ENCODE results near the gene SEC23IP.
"Not testable (repeated sequence)": the region's sequence is repeated elsewhere in the genome, so short reads cannot be mapped to it uniquely, and the experiment has no call there.

SEC23IP gene

DNA sequence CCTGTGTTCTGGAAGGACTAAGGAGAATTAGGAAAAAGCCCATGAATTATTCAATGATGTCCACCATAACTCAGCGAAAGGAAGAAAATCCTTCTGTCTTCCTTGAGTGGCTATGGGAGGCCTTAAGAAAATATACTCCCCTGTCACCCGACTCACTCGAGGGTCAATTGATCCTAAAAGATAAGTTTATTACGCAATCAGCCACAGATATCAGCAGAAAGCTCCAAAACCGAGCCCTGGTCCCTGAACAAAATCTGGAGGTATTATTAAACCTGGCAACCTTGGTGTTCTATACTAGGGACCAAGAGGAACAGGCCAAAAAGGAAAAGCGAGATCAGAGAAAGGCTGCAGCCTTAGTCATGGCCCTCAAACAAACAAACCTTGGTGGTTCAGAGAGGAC lies 6.5 kb upstream of the SEC23IP start:
- DNase-seq, result not testable (repeated sequence)

DNA sequence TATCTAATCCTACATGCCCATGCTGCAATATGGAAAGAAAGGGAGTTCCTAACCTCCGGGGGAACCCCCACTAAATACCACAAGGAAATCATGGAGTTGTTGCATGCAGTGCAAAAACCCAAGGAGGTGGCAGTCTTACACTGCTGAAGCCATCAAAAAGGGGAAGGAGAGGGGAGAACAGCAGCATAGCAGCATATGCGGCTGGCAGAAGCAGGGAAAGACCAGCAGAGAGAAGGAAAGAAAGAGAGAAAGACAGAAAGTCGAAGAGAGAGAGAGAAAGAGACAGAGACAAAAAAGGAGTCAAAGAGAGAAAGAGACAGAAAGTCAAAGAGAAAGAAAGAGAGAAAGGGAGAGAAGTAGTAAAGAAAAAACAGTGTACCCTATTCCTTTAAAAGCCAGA lies 3.8 kb upstream of the SEC23IP start:
- DNase-seq, result not testable (repeated sequence)

GRCh38 chr10:119889201-119889600 lies 3.3 kb upstream of the SEC23IP start:
- not testable (repeated sequence) for DNase-seq

- not testable (repeated sequence) for DNase-seq
Measured at GRCh38 chr10:119890307-119890706, 2.2 kb upstream of the SEC23IP start.

DNA sequence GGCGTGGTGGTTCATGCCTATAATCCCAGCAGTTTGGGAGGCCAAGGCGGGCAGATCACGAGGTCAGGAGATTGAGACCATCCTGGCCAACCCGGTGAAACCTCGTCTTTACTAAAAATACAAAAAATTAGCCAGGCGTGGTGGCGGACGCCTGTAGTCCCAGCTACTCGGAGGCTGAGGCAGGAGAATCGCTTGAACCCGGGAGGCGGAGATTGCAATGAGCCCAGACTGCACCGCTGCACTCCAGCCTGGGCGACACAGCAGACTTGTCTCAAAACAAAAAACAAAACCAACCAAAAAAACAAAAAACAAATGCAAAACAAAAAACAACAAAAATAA lies 712 bp upstream of the SEC23IP start:
- not testable (repeated sequence) for DNase-seq

- peak; percentile 12 for DNase-seq
Measured at GRCh38 chr10:119893074-119893473, 544 bp downstream of the SEC23IP start.

- DNase-seq, result no peak
Measured at GRCh38 chr10:119893845-119894427, 1.4 kb downstream of the SEC23IP start.

DNA sequence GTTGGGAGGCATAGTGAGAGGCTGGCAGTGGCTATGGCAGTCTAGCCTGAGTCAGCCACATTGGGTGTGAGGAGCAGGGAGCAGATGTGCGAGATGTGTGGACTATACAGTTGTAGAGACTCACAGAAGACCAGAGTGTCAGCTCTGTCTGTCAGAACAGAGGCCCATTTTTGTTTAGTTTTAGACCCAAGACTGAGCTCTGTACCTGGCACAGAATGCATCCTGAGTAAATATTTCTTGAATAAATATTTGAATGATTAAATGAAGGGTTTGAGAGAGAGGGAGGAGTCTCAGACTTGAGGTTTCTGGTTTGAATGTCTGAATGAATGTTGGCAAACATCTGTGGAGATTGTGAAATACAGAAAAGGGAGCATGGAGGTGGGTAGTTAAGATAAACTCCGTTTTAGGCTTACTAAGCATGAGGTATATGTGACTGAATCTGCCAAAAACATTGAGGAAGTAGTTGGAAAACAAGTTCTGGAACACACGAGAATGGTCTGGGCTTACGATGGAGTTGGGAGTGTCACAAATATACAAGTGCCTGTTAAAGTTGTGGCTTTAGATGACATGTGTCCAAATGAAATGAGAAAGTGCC lies 3.6 kb downstream of the SEC23IP start:
- DNase-seq, result peak; percentile 52

- DNase-seq, result peak; percentile 50
Measured at GRCh38 chr10:119896937-119897770, 4.6 kb downstream of the SEC23IP start.

GRCh38 chr10:119898577-119898976 lies 6.0 kb downstream of the SEC23IP start:
- DNase-seq, result no peak

DNA sequence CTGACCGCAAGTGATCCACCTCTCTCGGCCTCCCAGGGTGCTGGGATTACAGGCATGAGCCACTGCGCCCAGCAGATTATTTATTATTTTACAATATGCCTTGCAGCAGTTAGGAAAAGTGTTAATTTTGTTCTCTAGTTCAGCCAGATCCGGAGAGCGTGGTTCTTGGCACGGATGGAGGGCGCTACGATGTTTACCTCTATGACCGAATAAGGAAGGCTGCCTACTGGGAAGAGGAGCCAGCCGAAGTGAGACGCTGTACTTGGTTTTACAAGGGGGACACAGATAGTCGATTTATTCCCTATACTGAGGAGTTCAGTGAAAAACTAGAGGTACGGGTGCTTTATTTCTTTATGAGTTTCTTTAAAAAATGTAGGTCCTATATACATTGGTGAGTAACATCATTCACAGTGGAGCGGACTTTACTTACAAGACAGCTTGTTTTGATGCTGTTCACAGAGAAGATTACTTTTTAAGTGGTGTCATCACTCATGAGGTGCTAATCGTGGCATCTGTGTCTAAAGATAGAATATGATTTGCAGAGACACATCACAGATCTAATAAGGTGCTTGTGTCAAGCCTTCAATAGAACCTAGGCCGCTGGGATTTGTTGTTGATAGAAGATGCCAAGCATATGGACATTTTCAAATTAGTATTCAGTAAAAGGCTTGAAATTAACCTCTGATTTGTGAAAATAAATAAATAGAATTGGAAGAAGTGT lies 11.6 kb downstream of the SEC23IP start:
- DNase-seq, result no peak

- DNase-seq, result not testable (repeated sequence)
Measured at GRCh38 chr10:119907695-119908094, 15.2 kb downstream of the SEC23IP start.

- no peak for DNase-seq
Measured at GRCh38 chr10:119908166-119908565, 15.6 kb downstream of the SEC23IP start.

DNA sequence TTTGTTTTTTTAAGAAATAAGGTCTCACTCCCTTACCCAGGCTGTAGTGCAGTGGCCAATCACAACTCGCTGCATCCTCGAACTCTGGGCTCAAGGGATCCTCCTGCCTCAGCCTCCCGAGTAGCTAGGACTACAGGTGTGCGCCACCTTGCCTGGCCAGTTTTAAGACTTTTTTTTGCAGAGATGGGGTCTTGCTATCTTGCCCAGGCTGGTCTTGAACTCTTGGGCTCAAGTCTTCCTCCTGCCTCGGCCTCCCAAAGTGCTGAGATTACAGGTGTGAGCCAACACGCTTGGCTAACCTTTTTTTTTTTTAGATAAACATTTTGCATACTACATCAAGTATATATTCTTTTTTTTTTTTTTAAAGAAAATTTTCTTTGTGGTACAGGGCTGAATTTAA lies 18.2 kb downstream of the SEC23IP start:
- DNase-seq, result no peak

DNA sequence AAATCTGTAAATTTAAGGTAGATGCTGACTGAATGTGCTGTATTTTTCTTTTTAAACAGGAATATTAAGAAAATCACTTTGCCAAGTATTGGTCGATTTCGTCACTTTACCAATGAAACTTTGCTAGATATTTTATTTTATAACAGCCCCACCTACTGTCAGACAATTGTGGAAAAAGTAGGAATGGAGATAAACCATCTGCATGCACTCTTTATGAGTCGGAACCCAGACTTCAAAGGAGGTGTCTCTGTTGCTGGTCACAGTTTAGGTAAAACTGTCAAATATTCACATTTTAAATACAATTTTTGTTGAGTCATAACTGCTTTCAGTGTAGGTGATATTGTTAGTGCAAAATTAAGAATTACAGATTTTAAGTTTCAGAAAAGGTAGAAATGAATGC lies 25.2 kb downstream of the SEC23IP start:
- DNase-seq, result no peak

GRCh38 chr10:119919271-119919670 lies 26.7 kb downstream of the SEC23IP start:
- no peak for DNase-seq

GRCh38 chr10:119919826-119920225 lies 27.3 kb downstream of the SEC23IP start:
- DNase-seq, result no peak

DNA sequence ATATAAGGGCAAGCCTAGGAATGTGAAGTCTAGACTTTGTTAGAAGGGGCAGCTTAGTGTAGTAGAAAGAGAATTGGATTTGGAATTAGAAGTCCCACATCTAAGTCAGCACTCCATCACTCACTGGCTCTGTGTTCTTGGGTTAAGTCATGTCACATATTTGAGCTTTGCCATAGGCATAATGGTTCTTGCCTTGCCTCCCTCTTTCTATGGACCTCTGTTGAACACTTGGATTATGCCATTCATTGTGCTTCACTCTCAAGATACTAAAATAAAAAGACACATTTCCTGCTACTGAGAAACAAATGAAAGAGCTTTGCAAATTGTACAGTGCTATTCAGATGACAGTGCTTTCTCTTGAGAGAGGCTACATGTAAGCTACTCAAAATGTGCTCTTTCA lies 35.9 kb downstream of the SEC23IP start:
- DNase-seq, result no peak

DNA sequence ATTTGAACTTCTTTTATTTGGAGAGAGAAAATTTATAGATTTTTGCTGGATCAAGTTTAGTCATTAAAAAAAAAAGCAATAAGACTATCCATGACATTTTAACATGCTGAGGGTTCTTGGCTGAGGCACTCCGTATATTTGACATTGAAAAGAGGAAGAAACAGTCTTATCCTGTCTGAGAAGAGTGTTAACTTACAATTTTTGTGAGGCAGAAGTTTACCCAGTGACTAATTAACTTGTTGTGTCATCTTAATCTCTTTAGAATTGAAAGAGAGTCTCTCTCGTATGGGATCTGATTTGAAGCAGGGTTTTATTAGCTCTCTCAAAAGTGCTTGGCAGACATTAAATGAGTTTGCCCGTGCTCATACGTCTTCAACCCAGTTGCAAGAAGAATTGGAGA lies 39.3 kb downstream of the SEC23IP start:
- DNase-seq, result no peak

DNA sequence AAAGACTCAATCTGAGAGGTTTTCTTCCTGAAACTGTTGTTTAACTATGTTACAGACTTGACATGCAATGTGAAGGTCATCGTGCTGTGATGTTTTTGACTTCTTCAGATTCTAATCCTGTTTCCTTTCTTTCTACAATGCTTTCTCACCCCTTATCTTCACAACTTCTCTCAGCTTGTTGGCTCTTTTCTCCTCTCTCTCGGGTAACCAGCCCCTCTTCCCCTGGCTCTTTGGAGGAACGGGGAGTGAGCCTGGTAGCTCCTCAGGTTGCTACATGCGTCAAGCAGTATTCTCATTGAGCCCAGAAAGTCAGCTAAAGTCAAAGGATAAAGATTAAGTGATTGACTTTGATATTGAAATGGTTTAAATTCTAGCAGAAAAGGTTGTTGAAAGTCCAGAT lies 40.1 kb downstream of the SEC23IP start:
- DNase-seq, result no peak

GRCh38 chr10:119933179-119933578 lies 40.6 kb downstream of the SEC23IP start:
- peak; percentile 79 for DNase-seq

GRCh38 chr10:119940487-119940886 lies 48.0 kb downstream of the SEC23IP start:
- no peak for DNase-seq

GRCh38 chr10:119942973-119943372 lies 50.4 kb downstream of the SEC23IP start:
- DNase-seq, result no peak

GRCh38 chr10:119945805-119946204 lies 53.3 kb downstream of the SEC23IP start:
- DNase-seq, result no peak
